CD14-positive monocyte (primary cell): ENCODE measurements around the gene ADAMTS9. TPM values are rescaled to one million over a fixed set of nuclear protein-coding genes. Genes with fewer than 3 reads are reported as not detected.

Experiments
- DNase-seq, 3 donors: peaks; one replicate each; pipeline ENCODE4 v3.0.0-alpha.2; 2011 to 2022
- H2AFZ ChIP-seq: 2 replicates; pipeline ENCODE4 v1.6.0; 2012; ENCODE audit warnings: mild to moderate bottlenecking, low read depth, low read length, inconsistent platforms; ENCODE audit not compliant: insufficient read depth, poor library complexity, severe bottlenecking
- H3K27ac ChIP-seq, 2 donors: 1 replicate in 1 of 2; 2 replicates in 1 of 2; pipeline ENCODE4 v1.5.1; 2012 to 2013; ENCODE audit warnings: low read length in 2 of 2, control low read depth in 1 of 2, inconsistent platforms in 1 of 2, low read depth in 1 of 2, mild to moderate bottlenecking in 1 of 2
- H3K27me3 ChIP-seq, 2 donors: one replicate each; pipeline versions ENCODE4 v1.6.0 to v1.6.1; 2011 to 2013; ENCODE audit warnings: low read length in 2 of 2; ENCODE audit not compliant: control insufficient read depth in 2 of 2, insufficient read depth in 2 of 2
- H3K36me3 ChIP-seq, 2 donors: replicated peaks in 1 of 2; 1 replicate in 1 of 2; 2 replicates in 1 of 2; pipeline versions ENCODE4 v1.5.1 to v1.6.1; 2012 to 2013; ENCODE audit warnings: low read length in 2 of 2, control low read depth in 1 of 2, inconsistent platforms in 1 of 2, mild to moderate bottlenecking in 1 of 2; ENCODE audit not compliant: insufficient read depth in 2 of 2, control insufficient read depth in 1 of 2
- H3K4me1 ChIP-seq, 2 donors: 1 replicate in 1 of 2; 2 replicates in 1 of 2; pipeline versions ENCODE4 v1.5.1 to v1.6.1; 2012 to 2013; ENCODE audit warnings: low read length in 2 of 2, control low read depth in 1 of 2, inconsistent platforms in 1 of 2, mild to moderate bottlenecking in 1 of 2, moderate library complexity in 1 of 2; ENCODE audit not compliant: insufficient read depth in 2 of 2, control insufficient read depth in 1 of 2
- H3K4me2 ChIP-seq: replicated peaks from 2 replicates; pipeline ENCODE3; 2012; ENCODE audit warnings: low read length, moderate library complexity, mild to moderate bottlenecking; ENCODE audit not compliant: poor library complexity, severe bottlenecking; ENCODE audit errors: extremely low read depth
- H3K4me3 ChIP-seq, 3 experiments: fragments of 200-600 bp in 1 of 3; sonication (generic) in 1 of 3; replicated peaks in 1 of 3; 1 replicate in 2 of 3; 2 replicates in 1 of 3; pipeline ENCODE4 v1.5.1; 2011 to 2013; ENCODE audit warnings: low read length in 3 of 3, mild to moderate bottlenecking in 3 of 3, control low read depth in 2 of 3, low read depth in 2 of 3, inconsistent platforms in 1 of 3, moderate library complexity in 1 of 3
- H3K79me2 ChIP-seq: 2 replicates; pipeline ENCODE4 v1.6.0; 2012; ENCODE audit warnings: mild to moderate bottlenecking, control low read depth, inconsistent platforms, low read length, moderate library complexity; ENCODE audit not compliant: insufficient read depth
- H3K9ac ChIP-seq: 2 replicates; pipeline ENCODE4 v1.6.0; 2017; ENCODE audit warnings: low read length, mild to moderate bottlenecking; ENCODE audit not compliant: insufficient read depth, poor library complexity, severe bottlenecking
- H3K9me3 ChIP-seq, 2 donors: replicated peaks in 1 of 2; 1 replicate in 1 of 2; 2 replicates in 1 of 2; pipeline versions ENCODE4 v1.5.1 to v1.6.1; 2012 to 2013; ENCODE audit warnings: low read length in 2 of 2, control low read depth in 1 of 2; ENCODE audit not compliant: control insufficient read depth in 1 of 2, insufficient read depth in 1 of 2
- H4K20me1 ChIP-seq: 2 replicates; pipeline ENCODE4 v1.6.0; 2012; ENCODE audit warnings: mild to moderate bottlenecking, low read length, control low read depth, moderate library complexity; ENCODE audit not compliant: insufficient read depth
- H3K27ac Mint-ChIP-seq, 7 donors: one replicate each; pipeline ENCODE4 v1.8.0; 2020; ENCODE audit warnings: mild to moderate bottlenecking in 7 of 7, mixed read lengths in 7 of 7, moderate library complexity in 6 of 7, inconsistent platforms in 2 of 7
- H3K27me3 Mint-ChIP-seq, 3 donors: one replicate each; pipeline ENCODE4 v1.8.0; 2021 to 2022; ENCODE audit warnings: low read depth in 3 of 3, mild to moderate bottlenecking in 3 of 3, mixed read lengths in 3 of 3, moderate library complexity in 3 of 3, inconsistent platforms in 1 of 3
- H3K36me3 Mint-ChIP-seq, 2 donors: one replicate each; pipeline ENCODE4 v1.8.0; 2020; ENCODE audit warnings: mixed read lengths in 2 of 2, inconsistent platforms in 1 of 2, mild to moderate bottlenecking in 1 of 2
- H3K4me1 Mint-ChIP-seq: one replicate; pipeline ENCODE4 v1.8.0; 2020; ENCODE audit warnings: mild to moderate bottlenecking, mixed read lengths
- H3K4me3 Mint-ChIP-seq, 2 donors: one replicate each; pipeline ENCODE4 v1.8.0; 2020; ENCODE audit warnings: mild to moderate bottlenecking in 2 of 2, mixed read lengths in 2 of 2, moderate library complexity in 1 of 2
- H3K9me3 Mint-ChIP-seq, 7 donors: one replicate each; pipeline ENCODE4 v1.8.0; 2020 to 2022; ENCODE audit warnings: mixed read lengths in 7 of 7, mild to moderate bottlenecking in 6 of 7, moderate library complexity in 6 of 7, inconsistent platforms in 2 of 7
- CTCF ChIP-seq: fragments of 200-600 bp; IDR thresholded peaks from one replicate; pipeline ENCODE4 v1.8.0; 2022; ENCODE audit warnings: antibody characterized with exemption, mild to moderate bottlenecking
- WGBS: methylation state at CpG from one replicate; pipeline ENCODE4 v1.1.5; 2013; ENCODE audit warnings: missing lambda C conversion rate; ENCODE audit not compliant: insufficient coverage; 5-methylcytosine and 5-hydroxymethylcytosine counted together
- intact Hi-C, 2 donors: fragments of 100-400 bp; cut with micrococcal nuclease; formaldehyde crosslinking; loops; one replicate each; pipeline versions ENCODE4 v1.15.0 to v1.15.1; 2023
- polyA plus RNA-seq, 3 donors: library from polyadenylated mRNA; depleted of rRNA in 1 of 3; unstranded in 2 of 3; stranded (reverse) in 1 of 3; fragments of 300-500 nt in 2 of 3; fragments of >200 nt in 1 of 3; fragmentation: Illumina TruSeq in 2 of 3; gene quantifications; 1 replicate in 2 of 3; 2 replicates in 1 of 3; pipeline ENCODE4 v1.2.3, GENCODE V29; 2012 to 2021

The ADAMTS9 gene
- polyA plus RNA-seq, 3 donors = not detected

- H4K20me1 ChIP-seq = no peaks in the 10 kb centered on the region
- Mint-ChIP-seq H3K4me1 (no peaks in the 10 kb centered on the region), H3K36me3 (no peaks in the 10 kb centered on the region), H3K9me3 (peaks cover 0 to 10% (median 4%) of the 10 kb centered on the region in 7 donors), H3K27ac (no peak overlapping the region), H3K27me3 (peaks cover 37 to 60% (median 46%) of the 10 kb centered on the region in 3 donors), H3K4me3 (peak overlapping the region in 1 of 2 donors; percentile 82)
- H3K79me2 ChIP-seq = no peaks in the 10 kb centered on the region
- H2AFZ ChIP-seq = no peak overlapping the region
- TF ChIP-seq CTCF = no peak
- H3K4me1 ChIP-seq = no peaks in the 10 kb centered on the region
- no peak overlapping the region for H3K4me2 ChIP-seq
- no peak for DNase-seq
- WGBS = 3% methylated on average over 8 of the region's 22 CpGs
- no peaks in the 10 kb centered on the region for H3K36me3 ChIP-seq
- intact Hi-C loops = no loop called here
- no peak overlapping the region for H3K4me3 ChIP-seq
- peaks cover 21 to 49% of the 10 kb centered on the region in 2 donors for H3K27me3 ChIP-seq
- H3K27ac ChIP-seq = no peak overlapping the region
- peaks cover 0 to 6% of the 10 kb centered on the region in 2 donors for H3K9me3 ChIP-seq
- H3K9ac ChIP-seq = no peak overlapping the region
Observed at GRCh38 chr3:64684715-64685261, 3.0 kb downstream of the ADAMTS9 start.

DNA sequence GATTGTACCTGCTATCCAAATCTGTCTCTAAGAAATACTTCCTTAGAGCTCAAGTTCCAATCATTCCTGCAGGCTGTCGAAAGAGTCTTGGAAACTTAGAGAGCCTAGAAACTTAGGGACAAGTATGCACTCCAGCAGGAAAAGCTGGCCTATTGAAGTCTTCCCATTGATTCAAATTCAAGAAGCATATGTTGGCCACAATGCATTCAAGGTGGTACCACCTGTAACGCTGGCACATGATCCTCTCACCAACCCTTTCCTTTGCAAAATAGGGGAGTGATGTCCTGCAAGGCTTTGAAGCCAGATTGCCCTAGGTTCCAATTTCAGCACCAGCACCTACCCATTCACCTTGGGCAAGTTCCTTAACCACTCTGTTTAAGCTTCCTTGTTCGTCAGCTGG, 6.0 kb downstream of the ADAMTS9 start:
- Histone ChIP-seq H4K20me1 (no peaks in the 10 kb centered on the region), H3K4me2 (no peak overlapping the region), H3K27ac (no peak overlapping the region), H3K4me1 (no peaks in the 10 kb centered on the region), H3K4me3 (no peak overlapping the region), H3K79me2 (no peaks in the 10 kb centered on the region), H3K9me3 (peaks cover 0 to 6% of the 10 kb centered on the region in 2 donors), H3K27me3 (peaks cover 4 to 23% of the 10 kb centered on the region in 2 donors), H2AFZ (no peak overlapping the region), H3K9ac (no peak overlapping the region), H3K36me3 (no peaks in the 10 kb centered on the region)
- Mint-ChIP-seq H3K4me3 (no peak overlapping the region), H3K9me3 (peaks cover 0 to 10% (median 3%) of the 10 kb centered on the region in 7 donors), H3K27me3 (peaks cover 23 to 36% (median 26%) of the 10 kb centered on the region in 3 donors), H3K4me1 (no peaks in the 10 kb centered on the region), H3K36me3 (no peaks in the 10 kb centered on the region), H3K27ac (no peak overlapping the region)
- no peak for DNase-seq
- intact Hi-C loops = no loop called here
- WGBS = 75% methylated on average over 2 of the region's 3 CpGs
- no peak for TF ChIP-seq CTCF
